HL-60 (cell line): Measurements from ENCODE around the gene ZBTB44.

Source experiments
- DNase-seq, 2 experiments: peaks; one replicate each; pipeline ENCODE4 v3.0.0-alpha.2; 2010 to 2020; ENCODE audit warnings: low read depth in 1 of 2, low spot score in 1 of 2
- H3K27ac ChIP-seq: fragments of 250-450 bp; sonication (Bioruptor Pico); replicated peaks from 2 replicates; pipeline ENCODE4 v1.5.1; 2020; ENCODE audit warnings: mild to moderate bottlenecking, moderate library complexity
- H3K27me3 ChIP-seq: fragments of 250-450 bp; sonication (Bioruptor Pico); 2 replicates; pipeline ENCODE4 v1.5.1; 2021; ENCODE audit warnings: mild to moderate bottlenecking, moderate library complexity; ENCODE audit not compliant: insufficient read depth, poor library complexity, severe bottlenecking
- H3K4me3 ChIP-seq: replicated peaks from 2 replicates; pipeline ENCODE4 v1.5.1; 2011; ENCODE audit warnings: mild to moderate bottlenecking, control low read depth, low read length; ENCODE audit not compliant: insufficient read depth
- GABPA ChIP-seq: IDR thresholded peaks from 2 replicates; pipeline ENCODE4 v1.6.1; 2012; ENCODE audit warnings: low read depth
- POLR2AphosphoS5 ChIP-seq: IDR thresholded peaks from 2 replicates; pipeline ENCODE4 v1.6.1; 2012; ENCODE audit warnings: low read depth
- SPI1 ChIP-seq: IDR thresholded peaks from 2 replicates; pipeline ENCODE4 v1.6.1; 2012; ENCODE audit warnings: low read depth, mild to moderate bottlenecking, borderline replicate concordance
- long read RNA-seq: library from polyadenylated mRNA; unstranded; transcript quantifications from one replicate; pipeline ENCODE4 v2.0.0, GENCODE V29; 2020
- TF ChIP-seq, protein P1 (sequence below): IDR thresholded peaks from 2 replicates; pipeline ENCODE4 v1.6.1; 2012; ENCODE audit warnings: low read depth; ENCODE audit not compliant: insufficient replicate concordance
- TF ChIP-seq, protein P2 (sequence below): IDR thresholded peaks from one replicate; pipeline ENCODE4 v1.5.1; 2011; ENCODE audit warnings: low read length, control low read depth, inconsistent platforms; ENCODE audit not compliant: insufficient read depth

The ZBTB44 gene, protein sequence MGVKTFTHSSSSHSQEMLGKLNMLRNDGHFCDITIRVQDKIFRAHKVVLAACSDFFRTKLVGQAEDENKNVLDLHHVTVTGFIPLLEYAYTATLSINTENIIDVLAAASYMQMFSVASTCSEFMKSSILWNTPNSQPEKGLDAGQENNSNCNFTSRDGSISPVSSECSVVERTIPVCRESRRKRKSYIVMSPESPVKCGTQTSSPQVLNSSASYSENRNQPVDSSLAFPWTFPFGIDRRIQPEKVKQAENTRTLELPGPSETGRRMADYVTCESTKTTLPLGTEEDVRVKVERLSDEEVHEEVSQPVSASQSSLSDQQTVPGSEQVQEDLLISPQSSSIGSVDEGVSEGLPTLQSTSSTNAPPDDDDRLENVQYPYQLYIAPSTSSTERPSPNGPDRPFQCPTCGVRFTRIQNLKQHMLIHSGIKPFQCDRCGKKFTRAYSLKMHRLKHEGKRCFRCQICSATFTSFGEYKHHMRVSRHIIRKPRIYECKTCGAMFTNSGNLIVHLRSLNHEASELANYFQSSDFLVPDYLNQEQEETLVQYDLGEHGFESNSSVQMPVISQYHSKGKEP
- long read RNA-seq, full-length matches to known transcripts, result 10 of 59 reads
- long read RNA-seq, partial matches to known transcripts, result 3 of 59 reads
- long read RNA-seq, other reads (novel, unspliced or antisense), result 46 of 59 reads

DNA sequence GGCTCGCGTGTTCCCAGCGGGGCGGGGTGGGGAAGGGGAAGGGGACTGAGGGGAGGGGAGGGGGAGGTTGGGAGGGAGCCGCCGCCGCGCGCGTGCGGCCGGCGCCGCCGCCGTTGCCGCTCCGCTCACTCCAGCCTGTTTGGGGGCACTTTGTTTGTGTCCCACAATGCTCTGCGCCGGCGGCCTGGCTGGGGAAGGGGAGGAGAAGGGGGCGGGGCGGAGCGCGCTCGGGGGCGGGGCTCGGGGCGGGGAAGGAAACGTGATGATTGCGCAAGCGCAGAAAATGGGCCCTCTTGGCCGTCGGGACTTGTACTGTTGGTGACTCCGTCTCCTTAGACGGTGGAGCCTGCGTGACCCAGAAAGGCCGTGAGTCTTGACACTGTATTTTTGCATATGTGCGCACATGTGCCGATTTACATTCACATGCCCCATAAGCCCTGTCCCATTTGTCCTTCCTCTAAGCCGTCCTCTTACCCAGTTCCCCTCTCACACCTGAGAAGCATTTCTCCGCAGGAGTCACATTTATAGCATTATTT lies at the start of gene ZBTB44:
TSS of gene ZBTB44 (minus strand) at position 168 of the 536 bp plus-strand sequence. CDS start 53,044 bp downstream, outside the sequence.
- no peaks in the 10 kb centered on the region for H3K27me3 ChIP-seq
- TF ChIP-seq POLR2AphosphoS5 (peak; percentile 37; the same call in 1 of the 2 replicates), GABPA (no peak), SPI1 (peak; percentile 56; the same call in 1 of the 2 replicates)
- TF ChIP-seq, protein P1, sequence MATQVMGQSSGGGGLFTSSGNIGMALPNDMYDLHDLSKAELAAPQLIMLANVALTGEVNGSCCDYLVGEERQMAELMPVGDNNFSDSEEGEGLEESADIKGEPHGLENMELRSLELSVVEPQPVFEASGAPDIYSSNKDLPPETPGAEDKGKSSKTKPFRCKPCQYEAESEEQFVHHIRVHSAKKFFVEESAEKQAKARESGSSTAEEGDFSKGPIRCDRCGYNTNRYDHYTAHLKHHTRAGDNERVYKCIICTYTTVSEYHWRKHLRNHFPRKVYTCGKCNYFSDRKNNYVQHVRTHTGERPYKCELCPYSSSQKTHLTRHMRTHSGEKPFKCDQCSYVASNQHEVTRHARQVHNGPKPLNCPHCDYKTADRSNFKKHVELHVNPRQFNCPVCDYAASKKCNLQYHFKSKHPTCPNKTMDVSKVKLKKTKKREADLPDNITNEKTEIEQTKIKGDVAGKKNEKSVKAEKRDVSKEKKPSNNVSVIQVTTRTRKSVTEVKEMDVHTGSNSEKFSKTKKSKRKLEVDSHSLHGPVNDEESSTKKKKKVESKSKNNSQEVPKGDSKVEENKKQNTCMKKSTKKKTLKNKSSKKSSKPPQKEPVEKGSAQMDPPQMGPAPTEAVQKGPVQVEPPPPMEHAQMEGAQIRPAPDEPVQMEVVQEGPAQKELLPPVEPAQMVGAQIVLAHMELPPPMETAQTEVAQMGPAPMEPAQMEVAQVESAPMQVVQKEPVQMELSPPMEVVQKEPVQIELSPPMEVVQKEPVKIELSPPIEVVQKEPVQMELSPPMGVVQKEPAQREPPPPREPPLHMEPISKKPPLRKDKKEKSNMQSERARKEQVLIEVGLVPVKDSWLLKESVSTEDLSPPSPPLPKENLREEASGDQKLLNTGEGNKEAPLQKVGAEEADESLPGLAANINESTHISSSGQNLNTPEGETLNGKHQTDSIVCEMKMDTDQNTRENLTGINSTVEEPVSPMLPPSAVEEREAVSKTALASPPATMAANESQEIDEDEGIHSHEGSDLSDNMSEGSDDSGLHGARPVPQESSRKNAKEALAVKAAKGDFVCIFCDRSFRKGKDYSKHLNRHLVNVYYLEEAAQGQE, result no peak
- TF ChIP-seq, protein P2, sequence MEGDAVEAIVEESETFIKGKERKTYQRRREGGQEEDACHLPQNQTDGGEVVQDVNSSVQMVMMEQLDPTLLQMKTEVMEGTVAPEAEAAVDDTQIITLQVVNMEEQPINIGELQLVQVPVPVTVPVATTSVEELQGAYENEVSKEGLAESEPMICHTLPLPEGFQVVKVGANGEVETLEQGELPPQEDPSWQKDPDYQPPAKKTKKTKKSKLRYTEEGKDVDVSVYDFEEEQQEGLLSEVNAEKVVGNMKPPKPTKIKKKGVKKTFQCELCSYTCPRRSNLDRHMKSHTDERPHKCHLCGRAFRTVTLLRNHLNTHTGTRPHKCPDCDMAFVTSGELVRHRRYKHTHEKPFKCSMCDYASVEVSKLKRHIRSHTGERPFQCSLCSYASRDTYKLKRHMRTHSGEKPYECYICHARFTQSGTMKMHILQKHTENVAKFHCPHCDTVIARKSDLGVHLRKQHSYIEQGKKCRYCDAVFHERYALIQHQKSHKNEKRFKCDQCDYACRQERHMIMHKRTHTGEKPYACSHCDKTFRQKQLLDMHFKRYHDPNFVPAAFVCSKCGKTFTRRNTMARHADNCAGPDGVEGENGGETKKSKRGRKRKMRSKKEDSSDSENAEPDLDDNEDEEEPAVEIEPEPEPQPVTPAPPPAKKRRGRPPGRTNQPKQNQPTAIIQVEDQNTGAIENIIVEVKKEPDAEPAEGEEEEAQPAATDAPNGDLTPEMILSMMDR, result no peak
- peak within 1 kb of the TSS; percentile 84 for H3K4me3 ChIP-seq
- peak; percentile 80 to 93 for DNase-seq
- peak within 1 kb of the TSS; percentile 97 for H3K27ac ChIP-seq

DNA sequence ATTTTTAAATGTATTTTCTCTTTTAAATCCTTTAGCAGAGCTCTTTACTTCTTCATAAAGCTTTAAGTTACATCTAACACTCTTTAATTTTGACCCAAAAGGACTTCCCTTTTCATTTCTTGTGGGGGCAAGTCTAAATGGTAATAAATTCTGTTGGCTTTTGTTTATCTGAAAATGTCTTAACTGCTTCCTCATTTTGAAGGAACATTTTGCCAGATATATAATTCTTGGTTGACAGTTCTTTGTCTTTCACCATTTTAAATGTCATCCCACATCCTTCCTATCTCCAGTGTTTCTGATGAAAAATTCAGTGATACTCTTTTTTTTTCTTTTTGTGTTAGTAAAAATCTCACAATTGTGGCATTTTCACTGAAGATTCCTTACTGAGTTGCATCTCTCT lies 44.7 kb upstream of the ZBTB44 start:
- Histone ChIP-seq H3K4me3 (no peak overlapping the region), H3K27ac (no peak overlapping the region), H3K27me3 (no peaks in the 10 kb centered on the region)
- TF ChIP-seq, protein P1, result no peak
- TF ChIP-seq SPI1, result peak; percentile 4; the same call in 1 of the 2 replicates
- DNase-seq, result no peak

DNA sequence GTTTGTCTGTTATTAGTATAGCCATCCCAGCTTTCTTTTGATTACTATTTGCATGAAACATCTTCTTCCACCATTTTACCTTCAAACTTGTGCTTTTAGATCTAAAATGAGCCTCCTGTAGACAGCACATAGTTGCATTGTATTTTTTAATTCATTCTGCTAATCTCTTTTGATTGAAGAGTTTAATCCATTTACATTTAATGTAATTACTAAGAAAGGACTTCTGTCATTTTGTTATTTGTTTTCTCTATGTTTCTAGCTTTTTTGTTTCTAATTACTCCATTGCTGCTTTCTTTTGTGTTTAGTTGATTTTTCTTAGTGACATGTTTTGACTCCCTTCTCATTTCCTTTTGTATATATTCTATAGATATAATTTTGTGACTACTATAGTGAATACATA lies 43.7 kb upstream of the ZBTB44 start:
- no peak overlapping the region for H3K27ac ChIP-seq
- TF ChIP-seq, protein P1, result no peak
- TF ChIP-seq, protein P2, result no peak
- no peak for TF ChIP-seq GABPA
- no peak for TF ChIP-seq POLR2AphosphoS5
- TF ChIP-seq SPI1, result no peak
- H3K27me3 ChIP-seq, result no peaks in the 10 kb centered on the region
- DNase-seq, result no peak
- H3K4me3 ChIP-seq, result no peak overlapping the region
